Muscle of leg (tissue), 11 donors: ENCODE measurements around the gene APBA2. TPM values are rescaled to one million over a fixed set of nuclear protein-coding genes. Genes with fewer than 3 reads are reported as not detected.
"Not testable (repeated sequence)": the region's sequence is repeated elsewhere in the genome, so short reads cannot be mapped to it uniquely, and the experiment has no call there.

ENCODE experiments used
- DNase-seq: peaks from one replicate; pipeline ENCODE4 v3.0.0; 2013
- H3K27ac ChIP-seq: one replicate; pipeline ENCODE4 v1.5.1; 2013; ENCODE audit warnings: mild to moderate bottlenecking, low read length, control low read depth
- H3K27me3 ChIP-seq: one replicate; pipeline ENCODE4 v1.6.1; 2013; ENCODE audit warnings: low read length; ENCODE audit not compliant: control insufficient read depth, insufficient read depth
- H3K36me3 ChIP-seq: one replicate; pipeline ENCODE4 v1.6.1; 2013; ENCODE audit warnings: low read length; ENCODE audit not compliant: control insufficient read depth, insufficient read depth
- H3K4me1 ChIP-seq: one replicate; pipeline ENCODE4 v1.6.1; 2013; ENCODE audit warnings: low read length; ENCODE audit not compliant: control insufficient read depth, insufficient read depth
- H3K4me3 ChIP-seq: one replicate; pipeline ENCODE4 v1.5.1; 2013; ENCODE audit warnings: low read length, control low read depth
- H3K9me3 ChIP-seq: replicated peaks from 2 replicates; pipeline ENCODE4 v1.6.1; 2013; ENCODE audit warnings: low read depth, low read length; ENCODE audit not compliant: control insufficient read depth
- WGBS: methylation state at CpG from one replicate; pipeline ENCODE4 v1.1.5; 2013; ENCODE audit warnings: missing lambda C conversion rate; ENCODE audit not compliant: insufficient coverage; 5-methylcytosine and 5-hydroxymethylcytosine counted together
- polyA plus RNA-seq, 8 donors: library from polyadenylated mRNA; unstranded; fragments of 120-200 nt; gene quantifications; one replicate each; pipeline versions ENCODE4 v1.2.1 to v1.2.3, GENCODE V29; 2013; ENCODE audit warnings: inconsistent platforms in 1 of 8, low replicate concordance in 1 of 8; ENCODE audit not compliant: insufficient read length in 8 of 8, insufficient read depth in 1 of 8
- total RNA-seq: library from RNA; stranded (reverse); fragments of 120-200 nt; gene quantifications from one replicate; pipeline ENCODE4 v1.2.4, GENCODE V29; 2013

The APBA2 gene
- total and polyA plus RNA-seq, 9 donors = 4.0 to 9.7 (median 5.7) TPM

GRCh38 chr15:28887339-28888174 is 1.8 kb downstream of the APBA2 start:
- Histone ChIP-seq H3K27ac (no peak overlapping the region), H3K9me3 (no peaks in the 10 kb centered on the region), H3K27me3 (peaks cover 20% of the 10 kb centered on the region), H3K4me1 (peaks cover 16% of the 10 kb centered on the region), H3K4me3 (no peak overlapping the region), H3K36me3 (no peaks in the 10 kb centered on the region)
- 66% methylated on average over 4 of the region's 17 CpGs for WGBS
- no peak for DNase-seq

- DNase-seq = no peak
- WGBS = 77% methylated on average over 14 of the region's 18 CpGs
- H3K4me3 ChIP-seq = no peak overlapping the region
Measured at GRCh38 chr15:28888302-28888894, 2.6 kb downstream of the APBA2 start.

GRCh38 chr15:28888900-28889299 is 3.1 kb downstream of the APBA2 start:
- 78% methylated on average over 6 of the region's 10 CpGs for WGBS
- no peak overlapping the region for H3K4me3 ChIP-seq
- H3K4me1 ChIP-seq = peaks cover 16% of the 10 kb centered on the region
- H3K27ac ChIP-seq = no peak overlapping the region
- H3K9me3 ChIP-seq = no peaks in the 10 kb centered on the region
- no peak for DNase-seq
- peaks cover 20% of the 10 kb centered on the region for H3K27me3 ChIP-seq
- H3K36me3 ChIP-seq = no peaks in the 10 kb centered on the region

More at GRCh38 chr15:28888302-28888894, 2.6 kb downstream of the APBA2 start:
- Histone ChIP-seq H3K4me1 (peaks cover 16% of the 10 kb centered on the region), H3K9me3 (no peaks in the 10 kb centered on the region), H3K27me3 (peaks cover 20% of the 10 kb centered on the region), H3K36me3 (no peaks in the 10 kb centered on the region), H3K27ac (no peak overlapping the region)

- Histone ChIP-seq H3K36me3 (no peaks in the 10 kb centered on the region), H3K4me1 (peaks cover 16% of the 10 kb centered on the region), H3K27me3 (peaks cover 20% of the 10 kb centered on the region), H3K9me3 (no peaks in the 10 kb centered on the region), H3K27ac (no peak overlapping the region), H3K4me3 (no peak overlapping the region)
- WGBS = 88% methylated on average over 3 of the region's 3 CpGs
- DNase-seq = no peak
Measured at GRCh38 chr15:28889346-28889745, 3.6 kb downstream of the APBA2 start.

GRCh38 chr15:28889871-28890270 is 4.1 kb downstream of the APBA2 start:
- Histone ChIP-seq H3K27me3 (peaks cover 16% of the 10 kb centered on the region), H3K4me1 (peaks cover 16% of the 10 kb centered on the region)
- 91% methylated on average over 5 of the region's 6 CpGs for WGBS
- H3K36me3 ChIP-seq, DNase-seq, H3K4me3 ChIP-seq, H3K27ac ChIP-seq, H3K9me3 ChIP-seq: not testable (repeated sequence)

- peaks cover 12% of the 10 kb centered on the region for H3K27me3 ChIP-seq
- not testable (repeated sequence) for H3K27ac ChIP-seq, DNase-seq, H3K9me3 ChIP-seq, H3K36me3 ChIP-seq, H3K4me3 ChIP-seq
- peaks cover 15% of the 10 kb centered on the region for H3K4me1 ChIP-seq
- 63% methylated on average over 2 of the region's 4 CpGs for WGBS
Measured at GRCh38 chr15:28890291-28890690, 4.5 kb downstream of the APBA2 start.

- Histone ChIP-seq H3K4me3 (no peak overlapping the region), H3K4me1 (peaks cover 11% of the 10 kb centered on the region), H3K9me3 (no peaks in the 10 kb centered on the region), H3K27ac (no peak overlapping the region), H3K27me3 (peaks cover 9% of the 10 kb centered on the region), H3K36me3 (no peaks in the 10 kb centered on the region)
- WGBS = 69% methylated on average over 12 of the region's 15 CpGs
- DNase-seq = no peak
Measured at GRCh38 chr15:28890711-28891495, 5.1 kb downstream of the APBA2 start.

- H3K27ac ChIP-seq = no peak overlapping the region
- 92% methylated on average over 2 of the region's 6 CpGs for WGBS
- H3K9me3 ChIP-seq = peaks cover 2% of the 10 kb centered on the region
- no peaks in the 10 kb centered on the region for H3K36me3 ChIP-seq
- peaks cover 11% of the 10 kb centered on the region for H3K4me1 ChIP-seq
- peaks cover 8% of the 10 kb centered on the region for H3K27me3 ChIP-seq
- no peak overlapping the region for H3K4me3 ChIP-seq
- DNase-seq = no peak
Measured at GRCh38 chr15:28891588-28891987, 5.8 kb downstream of the APBA2 start.

GRCh38 chr15:28892789-28893610 is 7.2 kb downstream of the APBA2 start:
- Histone ChIP-seq H3K9me3 (peaks cover 2% of the 10 kb centered on the region), H3K27ac (no peak overlapping the region), H3K27me3 (no peaks in the 10 kb centered on the region), H3K4me1 (peaks cover 6% of the 10 kb centered on the region), H3K4me3 (no peak overlapping the region), H3K36me3 (no peaks in the 10 kb centered on the region)
- DNase-seq = no peak
- WGBS = 44% methylated on average over 6 of the region's 12 CpGs
